Measurements from ENCODE around the gene RPS3A.

DNA sequence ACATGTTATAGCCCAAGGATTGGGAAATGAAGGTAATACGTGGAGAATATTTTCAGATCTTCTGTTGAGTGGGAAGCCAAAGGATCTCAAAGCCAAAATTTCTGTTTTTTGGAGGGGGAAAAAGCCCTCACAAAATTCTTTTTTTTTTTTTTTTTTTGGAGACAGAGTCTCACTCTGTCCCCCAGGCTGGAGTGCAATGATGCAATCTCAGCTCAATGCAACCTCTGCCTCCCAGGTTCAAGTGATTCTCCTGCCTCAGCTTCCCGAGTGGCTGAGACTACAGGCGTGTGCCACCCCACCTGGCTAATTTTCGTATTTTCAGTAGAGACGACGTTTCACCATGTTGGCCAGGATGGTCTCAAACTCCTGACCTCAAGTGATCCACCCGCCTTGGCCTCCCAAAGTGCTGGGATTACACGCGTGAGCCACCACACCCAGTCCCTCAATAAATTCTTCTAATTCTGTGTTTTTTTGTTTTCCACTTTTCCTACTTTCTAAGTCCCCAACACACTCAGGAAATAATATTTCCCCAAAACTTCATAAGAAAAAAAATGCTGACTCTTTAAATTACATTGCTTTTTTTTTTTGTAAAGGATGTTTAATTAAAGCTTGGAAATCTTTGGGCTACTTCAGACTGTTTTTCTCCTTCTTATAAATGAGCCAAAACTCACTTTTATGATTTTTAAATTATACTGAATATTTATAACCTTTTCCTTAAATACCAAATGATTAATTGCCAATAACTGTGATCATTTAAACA lies 51.6 kb downstream of the RPS3A start:
- TF ChIP-seq ZNF565 (CRISPR knock-in tag; conservative IDR thresholded peaks at IDR 0.05; ENCODE audit: low read depth) = no peak
- no peak for TF ChIP-seq GLIS3 (CRISPR knock-in tag; IDR thresholded peaks at IDR 0.05)
- TF ChIP-seq CSDC2 (CRISPR knock-in tag; IDR thresholded peaks at IDR 0.05) = no peak
- no peak for TF ChIP-seq TCF4 (CRISPR knock-in tag; IDR thresholded peaks at IDR 0.05; ENCODE audit: borderline replicate concordance)
- no peak for TF ChIP-seq ZFP30 (CRISPR knock-in tag; IDR thresholded peaks at IDR 0.05)
- no peak for TF ChIP-seq PPARA (CRISPR knock-in tag; IDR thresholded peaks at IDR 0.05; ENCODE audit: borderline replicate concordance)
- TF ChIP-seq, protein P1, sequence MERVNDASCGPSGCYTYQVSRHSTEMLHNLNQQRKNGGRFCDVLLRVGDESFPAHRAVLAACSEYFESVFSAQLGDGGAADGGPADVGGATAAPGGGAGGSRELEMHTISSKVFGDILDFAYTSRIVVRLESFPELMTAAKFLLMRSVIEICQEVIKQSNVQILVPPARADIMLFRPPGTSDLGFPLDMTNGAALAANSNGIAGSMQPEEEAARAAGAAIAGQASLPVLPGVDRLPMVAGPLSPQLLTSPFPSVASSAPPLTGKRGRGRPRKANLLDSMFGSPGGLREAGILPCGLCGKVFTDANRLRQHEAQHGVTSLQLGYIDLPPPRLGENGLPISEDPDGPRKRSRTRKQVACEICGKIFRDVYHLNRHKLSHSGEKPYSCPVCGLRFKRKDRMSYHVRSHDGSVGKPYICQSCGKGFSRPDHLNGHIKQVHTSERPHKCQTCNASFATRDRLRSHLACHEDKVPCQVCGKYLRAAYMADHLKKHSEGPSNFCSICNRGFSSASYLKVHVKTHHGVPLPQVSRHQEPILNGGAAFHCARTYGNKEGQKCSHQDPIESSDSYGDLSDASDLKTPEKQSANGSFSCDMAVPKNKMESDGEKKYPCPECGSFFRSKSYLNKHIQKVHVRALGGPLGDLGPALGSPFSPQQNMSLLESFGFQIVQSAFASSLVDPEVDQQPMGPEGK (CRISPR knock-in tag; IDR thresholded peaks at IDR 0.05; ENCODE audit: borderline replicate concordance) = no peak
- no peak for TF ChIP-seq RARB (CRISPR knock-in tag; IDR thresholded peaks at IDR 0.05)
- no peak for TF ChIP-seq ARNTL (CRISPR knock-in tag; IDR thresholded peaks at IDR 0.05; ENCODE audit: borderline replicate concordance, low read depth)
- no peak for TF ChIP-seq ESRRG (CRISPR knock-in tag; IDR thresholded peaks at IDR 0.05)
- TF ChIP-seq ISL1 (CRISPR knock-in tag; IDR thresholded peaks at IDR 0.05) = no peak
- TF ChIP-seq, protein P2, sequence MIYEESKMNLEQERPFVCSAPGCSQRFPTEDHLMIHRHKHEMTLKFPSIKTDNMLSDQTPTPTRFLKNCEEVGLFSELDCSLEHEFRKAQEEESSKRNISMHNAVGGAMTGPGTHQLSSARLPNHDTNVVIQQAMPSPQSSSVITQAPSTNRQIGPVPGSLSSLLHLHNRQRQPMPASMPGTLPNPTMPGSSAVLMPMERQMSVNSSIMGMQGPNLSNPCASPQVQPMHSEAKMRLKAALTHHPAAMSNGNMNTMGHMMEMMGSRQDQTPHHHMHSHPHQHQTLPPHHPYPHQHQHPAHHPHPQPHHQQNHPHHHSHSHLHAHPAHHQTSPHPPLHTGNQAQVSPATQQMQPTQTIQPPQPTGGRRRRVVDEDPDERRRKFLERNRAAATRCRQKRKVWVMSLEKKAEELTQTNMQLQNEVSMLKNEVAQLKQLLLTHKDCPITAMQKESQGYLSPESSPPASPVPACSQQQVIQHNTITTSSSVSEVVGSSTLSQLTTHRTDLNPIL (CRISPR knock-in tag; IDR thresholded peaks at IDR 0.05; ENCODE audit: low read depth) = no peak
